ENCODE data around the gene PUS10. TPM values are rescaled to one million over a fixed set of nuclear protein-coding genes. Genes with fewer than 3 reads are reported as not detected.
A peak's percentile ranks its signal among the peaks of the same experiment; 100 is the strongest.
"Not testable (repeated sequence)": the region's sequence is repeated elsewhere in the genome, so short reads cannot be mapped to it uniquely, and the experiment has no call there.

PUS10 gene
- total RNA-seq, 4 donors from 2014 or later: 11.8 to 20.6 (median 16.2) TPM

DNA sequence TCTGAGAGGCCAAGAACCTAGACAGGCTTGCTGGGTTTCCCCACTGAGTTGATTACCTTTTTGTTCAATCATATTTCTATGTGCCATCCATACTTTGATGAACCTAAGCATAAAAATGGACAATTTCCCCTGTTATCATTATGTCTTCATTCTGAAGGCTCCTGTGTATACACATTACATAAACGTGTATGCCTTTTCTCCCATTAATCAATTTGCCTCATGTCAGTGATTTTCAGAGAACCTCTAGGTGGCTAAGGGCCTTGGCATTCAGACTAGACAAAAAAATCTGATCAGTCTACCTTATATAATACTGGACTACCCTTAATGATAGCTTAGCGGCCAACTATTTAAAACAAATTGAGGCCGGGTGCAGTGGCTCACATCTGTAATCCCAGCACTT is 4.7 kb downstream of the PUS10 start:
- H3K9me3 ChIP-seq: no peaks in the 10 kb centered on the region
- DNase-seq: no peak
- H3K4me1 ChIP-seq: peaks cover 23 to 27% of the 10 kb centered on the region in 2 donors
- H3K4me3 ChIP-seq (replicated peaks in 1 of 3): no peak overlapping the region
- no peaks in the 10 kb centered on the region for H3K36me3 ChIP-seq
- H3K27me3 ChIP-seq: no peaks in the 10 kb centered on the region
- intact Hi-C loops (cut with DNase I): no loop called here
- WGBS, 2 donors: 71 to 73% methylated on average over 3 of the region's 3 CpGs
- no peak for TF ChIP-seq POLR2A (IDR thresholded peaks at IDR 0.05)
- TF ChIP-seq, protein P1, sequence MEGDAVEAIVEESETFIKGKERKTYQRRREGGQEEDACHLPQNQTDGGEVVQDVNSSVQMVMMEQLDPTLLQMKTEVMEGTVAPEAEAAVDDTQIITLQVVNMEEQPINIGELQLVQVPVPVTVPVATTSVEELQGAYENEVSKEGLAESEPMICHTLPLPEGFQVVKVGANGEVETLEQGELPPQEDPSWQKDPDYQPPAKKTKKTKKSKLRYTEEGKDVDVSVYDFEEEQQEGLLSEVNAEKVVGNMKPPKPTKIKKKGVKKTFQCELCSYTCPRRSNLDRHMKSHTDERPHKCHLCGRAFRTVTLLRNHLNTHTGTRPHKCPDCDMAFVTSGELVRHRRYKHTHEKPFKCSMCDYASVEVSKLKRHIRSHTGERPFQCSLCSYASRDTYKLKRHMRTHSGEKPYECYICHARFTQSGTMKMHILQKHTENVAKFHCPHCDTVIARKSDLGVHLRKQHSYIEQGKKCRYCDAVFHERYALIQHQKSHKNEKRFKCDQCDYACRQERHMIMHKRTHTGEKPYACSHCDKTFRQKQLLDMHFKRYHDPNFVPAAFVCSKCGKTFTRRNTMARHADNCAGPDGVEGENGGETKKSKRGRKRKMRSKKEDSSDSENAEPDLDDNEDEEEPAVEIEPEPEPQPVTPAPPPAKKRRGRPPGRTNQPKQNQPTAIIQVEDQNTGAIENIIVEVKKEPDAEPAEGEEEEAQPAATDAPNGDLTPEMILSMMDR (IDR thresholded peaks at IDR 0.05): no peak
- H3K27ac ChIP-seq: peak overlapping the region in 2 of 3 donors; percentile 12 to 95

DNA sequence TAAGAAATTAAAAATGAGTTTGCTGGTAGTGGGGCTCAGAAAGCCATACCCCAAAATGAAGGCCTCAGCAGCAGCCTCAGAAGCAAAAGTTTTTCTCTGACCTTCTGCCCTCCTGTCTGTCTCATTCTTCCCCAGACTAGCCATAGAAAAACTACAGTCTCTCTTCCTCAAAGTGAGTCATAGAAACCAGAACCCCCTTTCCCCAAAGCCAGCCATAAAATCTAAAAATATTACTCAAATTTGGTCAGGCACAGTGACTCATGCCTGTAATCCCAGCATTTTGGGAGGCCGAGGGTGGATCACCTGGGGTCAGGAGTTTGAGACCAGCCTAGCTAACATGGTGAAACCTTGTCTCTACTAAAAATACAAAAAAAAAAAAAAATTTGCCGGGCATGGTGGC is 5.8 kb downstream of the PUS10 start:
- not testable (repeated sequence) for H3K27ac ChIP-seq, DNase-seq

DNA sequence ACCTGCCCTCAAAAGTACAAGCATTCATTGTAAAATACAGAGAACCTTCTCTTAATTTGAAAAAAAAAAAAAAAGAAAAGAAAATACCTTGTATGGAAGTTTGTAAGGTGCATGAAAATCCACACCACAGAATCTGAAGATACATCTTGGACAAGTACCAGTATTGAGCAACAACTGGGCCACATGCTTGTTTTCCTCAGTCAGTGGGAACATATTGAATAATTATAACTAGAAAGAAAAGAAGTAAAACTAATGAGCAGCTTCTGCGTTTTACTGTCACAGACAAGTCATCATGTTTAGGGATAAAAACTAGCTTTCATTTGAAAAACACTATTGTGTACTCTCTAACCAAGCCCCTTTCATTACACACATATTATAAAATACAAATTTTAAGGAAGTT is 6.4 kb downstream of the PUS10 start:
- H3K4me3 ChIP-seq (replicated peaks in 1 of 3): no peak overlapping the region
- DNase-seq: no peak
- no peak for TF ChIP-seq POLR2A (IDR thresholded peaks at IDR 0.05)
- TF ChIP-seq, protein P1 (IDR thresholded peaks at IDR 0.05): no peak
- no peaks in the 10 kb centered on the region for H3K27me3 ChIP-seq
- H3K9me3 ChIP-seq: no peaks in the 10 kb centered on the region
- H3K4me1 ChIP-seq: peaks cover 22 to 27% of the 10 kb centered on the region in 2 donors
- intact Hi-C loops (cut with DNase I): no loop called here
- 89 to 92% methylated on average over 1 of the region's 1 CpG for WGBS, 2 donors
- H3K27ac ChIP-seq: no peak overlapping the region
- H3K36me3 ChIP-seq: no peaks in the 10 kb centered on the region

More for the DNA sequence above, 5.8 kb downstream of the PUS10 start:
- peaks cover 22 to 27% of the 10 kb centered on the region in 2 donors for H3K4me1 ChIP-seq
- H3K9me3 ChIP-seq; H3K27me3 ChIP-seq; intact Hi-C loops (cut with DNase I); H3K4me3 ChIP-seq (replicated peaks in 1 of 3); H3K36me3 ChIP-seq: not testable (repeated sequence)
- 84 to 98% methylated on average over 2 of the region's 2 CpGs for WGBS, 2 donors

DNA sequence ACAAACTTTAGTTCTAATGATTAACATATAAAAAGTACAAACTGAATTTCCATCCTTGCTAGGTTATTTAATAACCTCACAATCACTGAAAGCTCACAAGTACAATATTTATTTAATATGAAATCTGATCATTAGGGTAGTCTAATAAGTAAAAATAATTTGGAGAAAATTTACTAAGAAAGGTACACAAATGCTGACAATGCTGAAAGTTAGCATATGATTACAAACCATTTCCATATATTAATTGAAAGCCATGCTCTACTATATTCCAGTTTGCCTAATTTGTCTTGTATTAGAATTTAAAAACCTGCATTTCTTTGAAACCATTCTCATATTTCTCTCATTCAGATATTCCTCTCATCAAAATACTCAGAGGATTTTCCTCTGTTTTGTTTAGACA is 8.7 kb downstream of the PUS10 start:
- H3K36me3 ChIP-seq: no peaks in the 10 kb centered on the region
- intact Hi-C loops (cut with DNase I): loop anchor here (10.0 kb wide), 1 partner anchor 215 kb away; no protein-coding TSS in a partner anchor
- TF ChIP-seq, protein P1 (IDR thresholded peaks at IDR 0.05): no peak
- TF ChIP-seq POLR2A (IDR thresholded peaks at IDR 0.05): no peak

DNA sequence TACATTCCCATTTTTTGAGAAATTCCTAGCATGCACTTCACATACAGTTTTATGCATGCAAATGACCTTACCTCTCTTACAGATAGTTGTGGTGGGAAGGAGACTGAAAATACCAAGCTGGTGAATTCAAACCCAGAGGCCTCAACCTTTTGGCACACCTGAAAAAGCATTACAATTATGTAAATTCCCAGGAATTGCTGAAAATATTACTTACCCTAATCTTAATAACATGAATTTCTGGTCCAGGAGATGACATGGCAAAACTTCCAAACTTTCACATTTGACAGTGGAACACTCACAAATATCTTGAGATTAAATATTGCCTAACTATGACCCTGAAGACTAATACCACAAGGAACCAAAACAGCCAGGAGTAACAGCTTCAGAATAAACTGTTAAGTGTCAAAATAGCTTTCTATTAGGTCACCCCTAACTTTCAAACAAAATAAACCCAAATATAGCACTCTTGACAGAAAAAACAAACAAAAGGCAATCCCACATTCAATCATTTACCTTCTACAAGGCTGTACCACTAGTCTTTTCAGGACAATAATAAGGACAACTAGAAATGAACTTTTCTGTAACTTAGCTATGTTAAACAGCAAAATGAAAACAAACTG is 11.5 kb downstream of the PUS10 start:
- intact Hi-C loops (cut with DNase I): loop anchor here (10.0 kb wide), 1 partner anchor 212 kb away; no protein-coding TSS in a partner anchor
- H3K27ac ChIP-seq: no peak overlapping the region
- H3K27me3 ChIP-seq: no peaks in the 10 kb centered on the region
- TF ChIP-seq, protein P1 (IDR thresholded peaks at IDR 0.05): no peak
- no peak for TF ChIP-seq POLR2A (IDR thresholded peaks at IDR 0.05)
- peaks cover 0 to under 1% of the 10 kb centered on the region in 2 donors for H3K4me1 ChIP-seq
- no peaks in the 10 kb centered on the region for H3K9me3 ChIP-seq
- no peak overlapping the region for H3K4me3 ChIP-seq (replicated peaks in 1 of 3)
- no peak for DNase-seq
- no peaks in the 10 kb centered on the region for H3K36me3 ChIP-seq

More for the DNA sequence above, 8.7 kb downstream of the PUS10 start:
- DNase-seq: no peak
- Histone ChIP-seq H3K27me3 (no peaks in the 10 kb centered on the region), H3K9me3 (no peaks in the 10 kb centered on the region), H3K27ac (no peak overlapping the region), H3K4me1 (peaks cover 10 to 14% of the 10 kb centered on the region in 2 donors), H3K4me3 (replicated peaks in 1 of 3) (no peak overlapping the region)
